ENCODE results near the gene PIK3C2A.
"Not testable (repeated sequence)": the region's sequence is repeated elsewhere in the genome, so short reads cannot be mapped to it uniquely, and the experiment has no call there.

PIK3C2A gene

DNA sequence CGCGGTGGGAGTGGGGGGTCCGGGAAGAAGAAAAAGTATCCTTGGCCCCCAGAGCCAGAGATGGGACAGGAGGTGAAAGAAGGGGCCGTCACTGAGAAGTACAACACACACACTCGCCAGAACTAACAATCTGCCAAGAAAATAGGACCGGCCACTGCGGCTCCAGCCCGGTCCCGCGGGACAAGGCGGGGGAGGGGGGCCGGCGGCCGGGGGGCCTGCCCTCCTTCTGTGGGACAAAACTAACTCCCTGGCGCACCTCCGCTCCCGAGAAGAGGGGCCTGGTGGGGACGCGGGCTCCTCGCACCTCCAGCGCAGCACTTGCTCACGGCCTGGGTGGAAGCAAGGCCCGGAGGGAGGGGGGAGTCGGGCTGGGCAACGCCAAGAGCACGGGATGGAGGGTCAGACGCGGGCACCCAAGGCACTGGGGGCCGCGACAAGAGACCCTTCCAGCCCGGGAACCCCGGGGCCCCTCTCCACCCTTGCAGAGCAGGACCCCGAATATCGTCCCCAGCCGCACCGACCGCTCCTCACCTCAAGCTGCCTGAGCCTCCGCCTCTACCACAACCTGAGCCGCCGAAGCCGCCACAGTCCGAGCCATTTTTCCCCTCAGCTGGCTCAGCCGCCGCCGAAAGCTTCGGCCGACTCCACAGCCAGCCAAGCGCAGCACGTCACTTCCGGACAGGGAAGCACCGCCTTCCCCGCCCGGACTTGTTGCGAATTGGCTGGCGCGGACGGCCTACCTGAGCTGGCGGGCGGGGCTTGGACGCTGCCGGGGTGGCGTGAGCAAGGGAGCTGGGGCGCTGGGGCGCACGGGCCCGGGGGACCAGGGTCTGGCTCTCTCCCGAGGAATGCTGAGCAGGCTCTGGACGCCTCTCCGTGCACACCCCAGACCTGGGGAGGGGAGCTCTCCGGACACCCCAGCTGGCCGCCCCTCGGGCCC, at the start of gene PIK3C2A:
PIK3C2A (minus strand) TSS at position 670 of the 940 bp plus-strand sequence. CDS start 38,245 bp downstream, outside the sequence.
- DNase-seq: peak; percentile 90

DNA sequence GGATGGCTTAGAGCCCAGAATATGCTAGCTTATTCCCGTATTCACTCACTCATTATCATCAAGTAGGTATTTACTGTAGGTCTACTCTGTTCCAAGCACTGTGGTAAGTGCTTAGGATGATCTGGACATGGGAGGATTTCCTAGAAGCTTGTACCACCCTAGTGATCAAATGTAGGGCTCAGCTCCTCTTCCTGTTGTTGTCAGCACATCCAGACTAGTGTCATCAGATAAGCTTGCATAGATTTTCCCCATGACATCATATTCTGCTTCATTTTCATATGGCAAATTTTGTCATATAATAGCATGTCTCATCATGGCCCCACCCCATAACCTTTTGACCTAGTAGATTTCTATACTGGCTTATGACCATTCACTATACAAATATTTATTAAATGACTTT, 49.4 kb upstream of the PIK3C2A start:
- DNase-seq: no peak

DNA sequence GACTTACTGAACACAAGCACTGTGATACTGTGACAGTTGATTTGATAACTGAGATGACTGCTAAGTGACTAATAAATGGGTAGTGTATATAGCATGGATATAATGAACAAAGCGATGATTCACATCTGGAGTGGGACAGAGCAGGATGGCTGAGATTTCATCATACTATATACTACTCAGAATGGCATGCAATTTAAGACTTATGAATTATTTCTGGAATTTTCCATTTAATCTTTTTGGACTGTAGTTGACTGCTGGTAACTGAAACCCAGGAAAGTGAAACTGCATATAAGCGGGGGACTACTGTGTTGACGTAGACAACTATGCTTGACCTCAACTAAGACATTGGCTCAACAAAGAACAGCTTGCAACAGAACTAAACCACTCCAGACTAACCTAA, 48.7 kb upstream of the PIK3C2A start:
- no peak for DNase-seq

DNA sequence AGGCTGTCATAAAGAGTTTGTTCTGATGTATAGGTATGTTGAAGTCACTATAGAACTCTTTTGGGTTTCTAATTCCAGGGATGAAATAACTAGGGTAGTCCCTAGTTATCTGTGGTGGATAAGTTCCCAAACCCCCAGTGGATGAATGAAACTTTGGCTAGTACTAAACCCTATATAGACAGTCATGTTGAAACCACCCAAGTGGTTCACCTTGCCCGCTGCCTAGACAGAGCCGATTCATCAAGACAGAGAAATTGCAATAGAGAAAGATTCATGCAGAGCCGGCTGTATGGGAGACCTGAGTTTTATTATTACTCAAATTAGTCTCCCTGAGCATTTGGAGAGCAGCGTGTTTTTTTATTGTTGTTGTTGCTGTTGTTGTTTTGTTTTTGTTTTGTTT, 44.9 kb upstream of the PIK3C2A start:
- DNase-seq: no peak

DNA sequence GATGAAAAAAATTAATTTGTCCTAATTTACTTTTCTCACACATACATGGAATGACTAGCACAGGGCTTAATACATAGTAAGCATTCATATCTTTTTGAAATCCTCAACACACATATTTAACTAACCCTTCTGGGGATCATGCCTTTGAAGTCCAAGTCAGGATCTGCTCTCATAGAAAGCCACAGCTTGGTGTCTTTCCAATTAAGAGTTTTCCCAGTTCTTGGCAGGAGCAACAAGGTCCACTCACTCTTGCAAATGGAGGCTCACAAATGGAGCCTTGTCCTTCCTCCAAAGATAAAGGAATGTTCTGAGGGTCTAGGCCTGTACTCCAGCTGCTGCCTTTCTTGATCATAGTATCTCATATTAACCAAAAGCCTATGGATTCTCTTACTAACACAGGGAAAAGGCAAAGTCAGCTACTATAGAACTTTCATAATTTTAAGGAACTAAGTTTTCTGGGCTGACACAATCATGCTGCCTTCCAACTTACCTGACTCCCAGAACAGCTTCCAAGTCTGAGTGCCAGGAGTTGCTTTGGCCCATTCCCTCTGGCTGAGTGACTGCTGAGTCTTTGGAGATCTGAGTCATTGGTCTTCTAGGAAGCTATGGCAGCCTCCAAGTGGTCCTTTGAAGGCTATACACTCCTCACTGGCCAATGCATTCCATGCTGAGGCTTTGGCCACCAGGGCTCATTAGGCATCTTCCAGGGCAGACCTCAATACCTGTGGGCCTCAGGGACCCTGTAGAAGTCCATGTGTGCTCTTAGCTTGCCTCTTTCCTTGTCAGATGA, 43.0 kb upstream of the PIK3C2A start:
- no peak for DNase-seq

- no peak for DNase-seq
These were observed 36.3 kb upstream of the PIK3C2A start for GRCh38 chr11:17244046-17244445.

DNA sequence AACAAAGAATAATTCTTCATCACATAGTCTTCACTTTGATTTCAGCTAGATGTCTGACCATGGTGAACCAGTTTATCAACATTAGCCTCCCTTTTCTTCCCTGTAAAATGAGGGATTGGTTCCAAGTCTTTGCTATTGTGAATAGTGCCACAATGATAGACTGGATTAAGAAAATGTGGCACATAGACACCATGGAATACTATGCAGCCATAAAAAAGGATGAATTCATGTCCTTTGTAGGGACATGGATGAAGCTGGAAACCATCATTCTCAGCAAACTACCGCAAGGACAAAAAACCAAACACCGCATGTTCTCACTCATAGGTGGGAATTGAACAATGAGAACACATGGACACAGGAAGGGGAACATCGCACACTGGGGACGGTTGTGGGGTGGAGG, 35.2 kb upstream of the PIK3C2A start:
- not testable (repeated sequence) for DNase-seq

DNA sequence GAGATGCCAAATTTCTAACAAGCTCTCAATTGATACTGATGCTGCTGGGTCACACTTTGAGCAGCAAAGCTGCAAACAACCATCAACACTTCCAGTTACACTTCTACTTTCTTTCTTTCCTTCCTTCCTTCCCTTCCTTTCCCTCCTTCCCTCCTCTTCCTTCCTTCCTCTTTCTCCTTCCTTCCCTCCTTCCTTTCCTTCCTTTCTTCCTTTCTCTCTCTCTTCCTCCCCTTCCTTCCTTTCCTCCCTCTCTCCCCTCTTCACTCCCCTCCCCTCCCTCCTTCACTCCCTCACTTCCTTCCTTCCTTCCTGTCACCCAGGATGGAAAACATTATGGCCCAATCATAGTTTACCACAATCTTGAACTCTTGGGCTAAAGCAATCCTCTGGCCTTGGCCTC, 33.0 kb upstream of the PIK3C2A start:
- DNase-seq: no peak

GRCh38 chr11:17239927-17240326, 32.1 kb upstream of the PIK3C2A start:
- not testable (repeated sequence) for DNase-seq

DNA sequence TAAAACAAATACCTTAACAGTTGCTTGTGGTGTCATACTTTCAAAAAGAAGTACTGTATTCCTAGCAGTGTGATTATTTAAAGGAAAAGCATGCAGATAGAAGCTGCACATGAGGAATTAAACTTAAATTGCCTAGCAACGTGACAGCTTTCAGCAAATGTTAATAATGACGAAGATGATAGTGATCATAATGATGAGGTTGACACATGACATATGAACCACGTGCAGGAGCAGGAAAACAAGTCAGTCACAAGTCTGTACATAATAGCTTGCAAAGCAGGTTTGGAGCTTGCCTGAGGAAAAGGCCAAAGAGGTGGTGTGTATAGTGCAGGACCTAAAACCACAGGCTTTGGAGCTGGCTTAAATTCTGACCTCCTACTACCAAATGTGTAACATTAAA, 30.6 kb upstream of the PIK3C2A start:
- DNase-seq: no peak

- no peak for DNase-seq
These were observed 25.3 kb upstream of the PIK3C2A start for GRCh38 chr11:17233101-17233500.

DNA sequence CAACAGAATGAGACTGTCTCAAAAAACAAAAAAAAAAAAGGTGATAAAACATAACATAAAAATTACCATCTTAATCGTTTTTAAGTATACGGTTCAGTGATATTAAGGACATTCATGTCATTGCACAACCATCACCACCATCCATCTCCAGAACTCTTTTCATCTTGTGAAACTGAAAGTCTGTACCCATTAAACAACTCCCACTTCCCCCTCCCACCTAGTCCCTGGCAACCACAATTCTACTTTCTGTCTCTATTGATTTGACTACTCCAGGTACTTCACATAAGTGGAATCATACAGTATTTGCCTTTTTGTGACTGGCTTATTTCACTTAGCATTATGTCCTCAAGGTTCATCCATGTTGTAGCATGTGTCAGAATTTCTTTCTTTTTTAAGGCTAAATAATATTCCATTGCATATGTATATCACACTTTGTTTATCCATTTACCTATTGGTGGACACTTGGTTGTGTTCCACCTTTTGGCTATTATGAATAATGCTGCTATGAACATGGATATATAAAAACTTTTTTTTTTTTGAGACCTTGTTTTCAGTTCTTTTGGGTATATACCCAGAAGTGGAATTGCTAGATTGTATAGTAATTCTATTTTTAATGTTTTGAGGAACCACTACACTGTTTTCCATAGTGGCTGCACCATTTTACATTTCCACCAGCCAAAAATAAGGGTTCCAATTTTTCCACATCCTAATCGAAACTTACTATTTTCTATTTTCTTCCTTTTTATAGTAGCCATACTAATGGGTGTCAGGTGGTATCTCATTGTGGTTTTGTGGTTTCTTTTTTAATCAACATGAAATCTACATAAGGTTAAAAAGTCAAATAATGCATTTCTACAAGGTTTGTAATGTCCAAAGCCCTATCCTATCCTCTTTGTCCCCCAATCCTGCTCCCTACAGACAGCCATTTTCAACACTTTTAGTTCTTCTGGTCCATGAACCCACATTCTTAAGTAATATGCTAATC, 23.4 kb upstream of the PIK3C2A start:
- no peak for DNase-seq

GRCh38 chr11:17229481-17230152, 21.8 kb upstream of the PIK3C2A start:
- DNase-seq: no peak

- DNase-seq: not testable (repeated sequence)
These were observed 20.6 kb upstream of the PIK3C2A start for GRCh38 chr11:17228186-17228925.

DNA sequence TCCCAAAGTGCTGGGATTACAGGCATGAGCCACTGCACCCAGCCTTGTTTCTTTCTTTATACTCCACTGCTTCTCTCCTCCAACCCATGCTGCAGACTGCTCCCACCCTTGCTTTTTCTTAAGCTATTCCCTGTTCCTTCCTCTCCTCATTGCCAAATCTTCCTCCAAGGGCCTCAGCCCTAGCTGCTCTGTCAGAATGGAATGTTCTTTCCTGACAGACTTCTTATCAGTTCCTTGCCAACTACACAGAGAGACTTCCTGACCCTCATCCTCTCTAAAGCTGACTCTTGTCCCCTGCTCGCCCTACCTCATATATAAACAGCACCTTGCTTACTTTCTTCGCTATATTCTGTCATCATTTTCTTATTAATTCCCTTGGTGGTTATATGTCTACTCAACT, 16.9 kb upstream of the PIK3C2A start:
- no peak for DNase-seq

DNA sequence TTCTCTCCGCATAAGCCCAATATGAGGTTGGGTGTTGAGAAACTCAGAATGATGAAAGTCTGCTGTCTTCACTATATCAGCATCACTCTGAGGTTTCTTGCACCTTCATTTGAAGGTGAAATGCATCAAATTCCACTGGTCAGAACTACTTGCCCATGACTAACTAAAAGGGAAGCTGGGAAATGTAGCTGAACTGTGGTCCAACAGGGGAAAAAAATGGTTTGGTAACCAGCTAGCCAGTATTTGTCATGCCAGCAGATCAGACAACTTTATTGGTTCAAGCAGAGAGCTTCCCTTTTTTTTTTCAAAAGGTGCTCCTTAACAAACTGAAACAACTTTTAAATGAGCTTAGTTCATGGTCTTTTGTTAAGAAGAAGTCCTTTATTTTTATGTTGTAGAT, 14.2 kb upstream of the PIK3C2A start:
- no peak for DNase-seq

- DNase-seq: no peak
These were observed 11.2 kb upstream of the PIK3C2A start for GRCh38 chr11:17219016-17219415.

DNA sequence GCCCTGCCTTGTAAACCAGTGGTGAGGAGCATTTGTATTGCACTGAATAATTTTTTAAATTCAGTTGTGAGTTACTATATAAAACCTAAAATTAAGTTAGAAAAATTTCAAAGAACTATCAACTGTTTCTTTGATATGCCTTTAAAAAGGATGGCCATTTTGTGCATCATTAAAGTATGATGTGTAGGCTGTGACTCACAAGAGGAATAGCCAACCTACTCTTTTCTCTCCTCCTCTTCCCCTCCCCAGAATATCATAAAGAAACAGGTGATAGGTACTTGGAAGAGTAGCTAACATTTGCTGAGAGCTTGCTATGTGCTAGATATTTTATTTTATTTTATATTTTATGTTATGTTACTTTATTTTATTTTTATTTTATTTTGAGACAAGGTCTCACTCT, 10.6 kb upstream of the PIK3C2A start:
- DNase-seq: no peak

GRCh38 chr11:17217401-17217800, 9.6 kb upstream of the PIK3C2A start:
- DNase-seq: no peak

DNA sequence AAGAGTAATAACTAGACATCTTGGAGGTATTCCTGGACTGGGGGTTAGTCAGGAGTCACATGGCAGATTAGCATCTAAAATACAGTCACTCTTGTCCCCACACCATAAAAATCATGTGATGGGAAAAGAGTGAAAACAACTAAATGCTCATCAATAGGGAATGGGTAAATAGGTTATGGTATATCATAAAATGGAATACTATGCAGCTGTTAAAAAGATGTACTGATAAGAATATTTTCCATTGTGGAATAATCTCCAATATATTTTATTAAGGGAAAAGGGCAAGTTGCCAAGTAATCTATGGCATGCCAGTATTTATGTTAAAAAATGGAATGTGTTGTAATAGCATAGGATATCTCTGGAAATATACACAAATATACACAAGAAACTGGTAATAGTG, 6.6 kb upstream of the PIK3C2A start:
- no peak for DNase-seq

DNA sequence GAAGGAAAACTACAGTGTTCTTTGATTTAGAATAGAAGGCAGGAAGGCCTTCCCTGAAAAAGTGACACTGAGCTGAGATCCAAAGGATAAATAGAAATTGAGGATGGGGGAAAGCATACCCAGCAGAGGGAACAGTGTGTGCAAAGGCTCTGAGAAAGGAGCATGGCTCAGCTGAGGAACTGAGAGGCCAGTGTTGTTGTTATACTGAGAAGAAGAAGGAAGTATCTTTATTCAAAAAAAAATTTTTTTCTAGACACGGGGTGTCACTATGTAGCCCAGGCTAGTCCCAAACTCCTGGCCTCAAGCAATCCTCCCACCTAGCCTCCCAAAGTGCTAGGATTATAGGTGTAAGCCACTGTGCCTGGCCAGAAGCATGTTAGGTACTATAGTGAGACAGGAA, 3.5 kb upstream of the PIK3C2A start:
- DNase-seq: no peak

DNA sequence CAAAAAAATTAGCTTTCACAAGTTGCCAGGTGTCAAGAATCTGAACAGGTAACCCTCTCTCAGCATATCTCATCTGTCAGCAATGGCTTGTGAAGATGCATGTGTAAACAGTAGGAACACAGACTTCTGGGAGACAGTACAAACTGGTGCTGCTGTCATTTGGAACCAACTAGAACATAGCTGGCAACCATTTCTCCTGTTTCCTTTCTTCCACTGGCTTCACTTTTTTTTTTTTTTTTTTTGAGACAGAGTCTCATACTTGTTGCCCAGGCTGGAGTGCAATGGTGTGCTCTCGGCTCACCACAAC, 2.1 kb upstream of the PIK3C2A start:
- no peak for DNase-seq

Data from NCI-H524 (cell line).